ENCODE results near the gene RRAD.
"Not testable (repeated sequence)": the region's sequence is repeated elsewhere in the genome, so short reads cannot be mapped to it uniquely, and the experiment has no call there.

The RRAD gene

GRCh38 chr16:66946974-66947301 is 21.6 kb upstream of the RRAD start:
- peak overlapping the region; percentile 33 for H3K27ac Mint-ChIP-seq
- H3K4me1 Mint-ChIP-seq (ENCODE audit: low read depth) = peaks cover 21% of the 10 kb centered on the region
- H3K4me3 Mint-ChIP-seq = no peak overlapping the region
- peaks cover 11% of the 10 kb centered on the region for H3K36me3 Mint-ChIP-seq (ENCODE audit: low read depth)
- no peak for DNase-seq (ENCODE audit: low spot score)
- H3K27me3 Mint-ChIP-seq (ENCODE audit: low read depth) = peaks cover 36% of the 10 kb centered on the region
- peaks cover 8% of the 10 kb centered on the region for H3K9me3 Mint-ChIP-seq

- no peak for DNase-seq (ENCODE audit: low spot score)
- peaks cover 32% of the 10 kb centered on the region for H3K27me3 Mint-ChIP-seq (ENCODE audit: low read depth)
- peaks cover 21% of the 10 kb centered on the region for H3K4me1 Mint-ChIP-seq (ENCODE audit: low read depth)
- no peak overlapping the region for H3K27ac Mint-ChIP-seq
- peaks cover 12% of the 10 kb centered on the region for H3K36me3 Mint-ChIP-seq (ENCODE audit: low read depth)
- H3K4me3 Mint-ChIP-seq = no peak overlapping the region
- peaks cover 4% of the 10 kb centered on the region for H3K9me3 Mint-ChIP-seq
These were observed 21.2 kb upstream of the RRAD start for GRCh38 chr16:66946541-66946940.

- Mint-ChIP-seq H3K4me1 (ENCODE audit: low read depth) (peaks cover 21% of the 10 kb centered on the region), H3K36me3 (ENCODE audit: low read depth) (peaks cover 16% of the 10 kb centered on the region), H3K9me3 (no peaks in the 10 kb centered on the region), H3K27me3 (ENCODE audit: low read depth) (peaks cover 26% of the 10 kb centered on the region), H3K4me3 (no peak overlapping the region), H3K27ac (no peak overlapping the region)
- no peak for DNase-seq (ENCODE audit: low spot score)
These were observed 20.6 kb upstream of the RRAD start for GRCh38 chr16:66945939-66946338.

- H3K36me3 Mint-ChIP-seq (ENCODE audit: low read depth) = peaks cover 16% of the 10 kb centered on the region
- not testable (repeated sequence) for DNase-seq (ENCODE audit: low spot score); H3K27ac Mint-ChIP-seq; H3K4me3 Mint-ChIP-seq; H3K9me3 Mint-ChIP-seq
- peaks cover 20% of the 10 kb centered on the region for H3K27me3 Mint-ChIP-seq (ENCODE audit: low read depth)
- H3K4me1 Mint-ChIP-seq (ENCODE audit: low read depth) = peaks cover 17% of the 10 kb centered on the region
These were observed 19.6 kb upstream of the RRAD start for GRCh38 chr16:66944971-66945370.

- Mint-ChIP-seq H3K9me3 (no peaks in the 10 kb centered on the region), H3K4me1 (ENCODE audit: low read depth) (peaks cover 17% of the 10 kb centered on the region), H3K36me3 (ENCODE audit: low read depth) (peaks cover 17% of the 10 kb centered on the region), H3K27ac (no peak overlapping the region), H3K27me3 (ENCODE audit: low read depth) (peaks cover 11% of the 10 kb centered on the region), H3K4me3 (no peak overlapping the region)
- no peak for DNase-seq (ENCODE audit: low spot score)
These were observed 18.7 kb upstream of the RRAD start for GRCh38 chr16:66944054-66944441.

- Mint-ChIP-seq H3K27ac (no peak overlapping the region), H3K4me3 (no peak overlapping the region), H3K9me3 (no peaks in the 10 kb centered on the region), H3K36me3 (ENCODE audit: low read depth) (peaks cover 17% of the 10 kb centered on the region), H3K27me3 (ENCODE audit: low read depth) (peaks cover 6% of the 10 kb centered on the region), H3K4me1 (ENCODE audit: low read depth) (peaks cover 14% of the 10 kb centered on the region)
- DNase-seq (ENCODE audit: low spot score) = no peak
These were observed 18.2 kb upstream of the RRAD start for GRCh38 chr16:66943426-66944053.

- H3K4me3 Mint-ChIP-seq = no peak overlapping the region
- DNase-seq (ENCODE audit: low spot score) = no peak
- peaks cover 17% of the 10 kb centered on the region for H3K36me3 Mint-ChIP-seq (ENCODE audit: low read depth)
- H3K27me3 Mint-ChIP-seq (ENCODE audit: low read depth) = no peaks in the 10 kb centered on the region
- H3K9me3 Mint-ChIP-seq = no peaks in the 10 kb centered on the region
- peaks cover 9% of the 10 kb centered on the region for H3K4me1 Mint-ChIP-seq (ENCODE audit: low read depth)
- no peak overlapping the region for H3K27ac Mint-ChIP-seq
These were observed 17.6 kb upstream of the RRAD start for GRCh38 chr16:66942981-66943380.

GRCh38 chr16:66940236-66940635 is 14.9 kb upstream of the RRAD start:
- Mint-ChIP-seq H3K36me3 (ENCODE audit: low read depth) (peaks cover 26% of the 10 kb centered on the region), H3K4me1 (ENCODE audit: low read depth) (peaks cover 18% of the 10 kb centered on the region), H3K4me3 (no peak overlapping the region), H3K27me3 (ENCODE audit: low read depth) (no peaks in the 10 kb centered on the region), H3K9me3 (no peaks in the 10 kb centered on the region), H3K27ac (no peak overlapping the region)
- DNase-seq (ENCODE audit: low spot score) = no peak

- H3K9me3 Mint-ChIP-seq = no peaks in the 10 kb centered on the region
- H3K4me3 Mint-ChIP-seq = no peak overlapping the region
- no peak for DNase-seq (ENCODE audit: low spot score)
- peaks cover 19% of the 10 kb centered on the region for H3K4me1 Mint-ChIP-seq (ENCODE audit: low read depth)
- H3K36me3 Mint-ChIP-seq (ENCODE audit: low read depth) = peaks cover 31% of the 10 kb centered on the region
- no peaks in the 10 kb centered on the region for H3K27me3 Mint-ChIP-seq (ENCODE audit: low read depth)
- no peak overlapping the region for H3K27ac Mint-ChIP-seq
These were observed 14.0 kb upstream of the RRAD start for GRCh38 chr16:66939366-66939765.

- Mint-ChIP-seq H3K36me3 (ENCODE audit: low read depth) (peaks cover 38% of the 10 kb centered on the region), H3K27me3 (ENCODE audit: low read depth) (no peaks in the 10 kb centered on the region), H3K27ac (no peak overlapping the region), H3K4me3 (no peak overlapping the region), H3K4me1 (ENCODE audit: low read depth) (peaks cover 29% of the 10 kb centered on the region), H3K9me3 (no peaks in the 10 kb centered on the region)
- DNase-seq (ENCODE audit: low spot score) = no peak
These were observed 12.5 kb upstream of the RRAD start for GRCh38 chr16:66937725-66938337.

- H3K36me3 Mint-ChIP-seq (ENCODE audit: low read depth) = peaks cover 36% of the 10 kb centered on the region
- peak overlapping the region; percentile 63 for H3K4me3 Mint-ChIP-seq
- no peaks in the 10 kb centered on the region for H3K27me3 Mint-ChIP-seq (ENCODE audit: low read depth)
- peaks cover 35% of the 10 kb centered on the region for H3K4me1 Mint-ChIP-seq (ENCODE audit: low read depth)
- no peaks in the 10 kb centered on the region for H3K9me3 Mint-ChIP-seq
- peak overlapping the region; percentile 74 for H3K27ac Mint-ChIP-seq
- no peak for DNase-seq (ENCODE audit: low spot score)
These were observed 11.7 kb upstream of the RRAD start for GRCh38 chr16:66936889-66937554.

- Mint-ChIP-seq H3K4me3 (peak overlapping the region; percentile 63), H3K9me3 (no peaks in the 10 kb centered on the region), H3K36me3 (ENCODE audit: low read depth) (peaks cover 38% of the 10 kb centered on the region), H3K27me3 (ENCODE audit: low read depth) (no peaks in the 10 kb centered on the region), H3K4me1 (ENCODE audit: low read depth) (peaks cover 35% of the 10 kb centered on the region), H3K27ac (peak overlapping the region; percentile 74)
- no peak for DNase-seq (ENCODE audit: low spot score)
These were observed 11.1 kb upstream of the RRAD start for GRCh38 chr16:66936462-66936861.

GRCh38 chr16:66935314-66936011 is 10.1 kb upstream of the RRAD start, which contains the start of gene CES2:
TSS of gene CES2 (plus strand) at chr16:66935516. CDS start at chr16:66935636, 120 bp downstream.
- H3K27me3 Mint-ChIP-seq (ENCODE audit: low read depth) = no peaks in the 10 kb centered on the region

GRCh38 chr16:66934839-66935313 is 9.5 kb upstream of the RRAD start:
- H3K36me3 Mint-ChIP-seq (ENCODE audit: low read depth) = peaks cover 34% of the 10 kb centered on the region

More at GRCh38 chr16:66935314-66936011, 10.1 kb upstream of the RRAD start, which contains the start of gene CES2:
- H3K9me3 Mint-ChIP-seq = no peaks in the 10 kb centered on the region
- peak within 1 kb of the TSS; percentile 95 for H3K4me3 Mint-ChIP-seq
- H3K4me1 Mint-ChIP-seq (ENCODE audit: low read depth) = peaks cover 35% of the 10 kb centered on the region
- no peak for DNase-seq (ENCODE audit: low spot score)
- peaks cover 35% of the 10 kb centered on the region for H3K36me3 Mint-ChIP-seq (ENCODE audit: low read depth)
- H3K27ac Mint-ChIP-seq = peak within 1 kb of the TSS; percentile 92

More at GRCh38 chr16:66934839-66935313, 9.5 kb upstream of the RRAD start:
- not testable (repeated sequence) for DNase-seq (ENCODE audit: low spot score); H3K9me3 Mint-ChIP-seq; H3K27me3 Mint-ChIP-seq (ENCODE audit: low read depth)
- peak overlapping the region; percentile 95 for H3K4me3 Mint-ChIP-seq
- H3K4me1 Mint-ChIP-seq (ENCODE audit: low read depth) = peaks cover 35% of the 10 kb centered on the region
- peak overlapping the region; percentile 92 for H3K27ac Mint-ChIP-seq
